ENCODE measurements around the gene GLB1L. TPM values are rescaled to one million over a fixed set of nuclear protein-coding genes. Genes with fewer than 3 reads are reported as not detected.
A peak's percentile ranks its signal among the peaks of the same experiment; 100 is the strongest.
"Not testable (repeated sequence)": the region's sequence is repeated elsewhere in the genome, so short reads cannot be mapped to it uniquely, and the experiment has no call there.

The GLB1L gene
- total and polyA plus RNA-seq, 2 donors from 2014 or later = 19.7 to 20.6 TPM

- no peaks in the 10 kb centered on the region for H3K27me3 ChIP-seq (ENCODE audit: control insufficient read depth, insufficient read depth, low read length)
- H3K4me3 ChIP-seq (ENCODE audit: low read length in 3 of 3) = no peak overlapping the region
- H3K4me1 ChIP-seq (ENCODE audit: control insufficient read depth in 2 of 3, insufficient read depth in 2 of 3, low read depth in 1 of 3, low read length in 3 of 3) = peaks cover 0 to 6% (median 0%) of the 10 kb centered on the region in 3 donors
- peak in 1 of 5 donors; percentile 34 for DNase-seq
- H3K9ac ChIP-seq (ENCODE audit: low read length in 3 of 3) = no peak overlapping the region
- no peak for FAIRE-seq
- no peaks in the 10 kb centered on the region for H3K9me3 ChIP-seq (ENCODE audit: control insufficient read depth in 2 of 3, insufficient read depth in 1 of 3, low read length in 3 of 3)
- TF ChIP-seq CTCF (IDR thresholded peaks at IDR 0.05; ENCODE audit: borderline replicate concordance, extremely low read depth, insufficient read depth) = no peak
- intact Hi-C loops (cut with DNase I) = loop anchor here (10.0 kb wide), 1 partner anchor 123 kb away; the partner anchor contains the start of gene NHEJ1
- peaks cover 0 to 3% (median under 1%) of the 10 kb centered on the region in 3 donors for H3K36me3 ChIP-seq (ENCODE audit: control insufficient read depth in 2 of 3, insufficient read depth in 3 of 3, low read length in 3 of 3)
- H3K27ac ChIP-seq (ENCODE audit: low read depth in 2 of 2, low read length in 2 of 2) = no peak overlapping the region
Observed at GRCh38 chr2:219287580-219288265, 42.5 kb upstream of the GLB1L start.

GRCh38 chr2:219287116-219287440 lies 41.8 kb upstream of the GLB1L start:
- DNase-seq = peak in 1 of 5 donors; percentile 41
- H3K4me3 ChIP-seq (ENCODE audit: low read length in 3 of 3); H3K9ac ChIP-seq (ENCODE audit: low read length in 3 of 3); H3K9me3 ChIP-seq (ENCODE audit: control insufficient read depth in 2 of 3, insufficient read depth in 1 of 3, low read length in 3 of 3); H3K36me3 ChIP-seq (ENCODE audit: control insufficient read depth in 2 of 3, insufficient read depth in 3 of 3, low read length in 3 of 3); FAIRE-seq; H3K27me3 ChIP-seq (ENCODE audit: control insufficient read depth, insufficient read depth, low read length); H3K27ac ChIP-seq (ENCODE audit: low read depth in 2 of 2, low read length in 2 of 2); H3K4me1 ChIP-seq (ENCODE audit: control insufficient read depth in 2 of 3, insufficient read depth in 2 of 3, low read depth in 1 of 3, low read length in 3 of 3): not testable (repeated sequence)
- intact Hi-C loops (cut with DNase I) = loop anchor here (10.0 kb wide), 1 partner anchor 122 kb away; the partner anchor contains the start of gene NHEJ1

- TF ChIP-seq CTCF (IDR thresholded peaks at IDR 0.05; ENCODE audit: borderline replicate concordance, extremely low read depth, insufficient read depth) = no peak
- H3K36me3 ChIP-seq (ENCODE audit: control insufficient read depth in 2 of 3, insufficient read depth in 3 of 3, low read length in 3 of 3) = peaks cover 0 to 10% (median 7%) of the 10 kb centered on the region in 3 donors
- intact Hi-C loops (cut with DNase I) = loop anchor here (10.0 kb wide), 1 partner anchor 122 kb away; the partner anchor contains the start of gene NHEJ1
- H3K27me3 ChIP-seq (ENCODE audit: control insufficient read depth, insufficient read depth, low read length) = no peaks in the 10 kb centered on the region
- no peak overlapping the region for H3K4me3 ChIP-seq (ENCODE audit: low read length in 3 of 3)
- no peak for FAIRE-seq
- no peak overlapping the region for H3K27ac ChIP-seq (ENCODE audit: low read depth in 2 of 2, low read length in 2 of 2)
- H3K9ac ChIP-seq (ENCODE audit: low read length in 3 of 3) = no peak overlapping the region
- peak in 2 of 5 donors; percentile 25 to 72 for DNase-seq
- H3K9me3 ChIP-seq (ENCODE audit: control insufficient read depth in 2 of 3, insufficient read depth in 1 of 3, low read length in 3 of 3) = no peaks in the 10 kb centered on the region
- peaks cover 0 to 6% (median 0%) of the 10 kb centered on the region in 3 donors for H3K4me1 ChIP-seq (ENCODE audit: control insufficient read depth in 2 of 3, insufficient read depth in 2 of 3, low read depth in 1 of 3, low read length in 3 of 3)
Observed at GRCh38 chr2:219286436-219287115, 41.3 kb upstream of the GLB1L start.

GRCh38 chr2:219285894-219286425 lies 40.7 kb upstream of the GLB1L start:
- Histone ChIP-seq H3K27me3 (ENCODE audit: control insufficient read depth, insufficient read depth, low read length) (no peaks in the 10 kb centered on the region), H3K4me3 (ENCODE audit: low read length in 3 of 3) (no peak overlapping the region), H3K9me3 (ENCODE audit: control insufficient read depth in 2 of 3, insufficient read depth in 1 of 3, low read length in 3 of 3) (no peaks in the 10 kb centered on the region), H3K4me1 (ENCODE audit: control insufficient read depth in 2 of 3, insufficient read depth in 2 of 3, low read depth in 1 of 3, low read length in 3 of 3) (peaks cover 0 to 6% (median 0%) of the 10 kb centered on the region in 3 donors), H3K36me3 (ENCODE audit: control insufficient read depth in 2 of 3, insufficient read depth in 3 of 3, low read length in 3 of 3) (peaks cover 0 to 15% (median 9%) of the 10 kb centered on the region in 3 donors), H3K9ac (ENCODE audit: low read length in 3 of 3) (no peak overlapping the region), H3K27ac (ENCODE audit: low read depth in 2 of 2, low read length in 2 of 2) (no peak overlapping the region)
- TF ChIP-seq CTCF (IDR thresholded peaks at IDR 0.05; ENCODE audit: borderline replicate concordance, extremely low read depth, insufficient read depth) = no peak
- intact Hi-C loops (cut with DNase I) = loop anchor here (10.0 kb wide), 1 partner anchor 121 kb away; the partner anchor contains the start of gene NHEJ1
- DNase-seq (peak in 4 of 5 donors; percentile 72 to 85 (median 77)), FAIRE-seq (no peak)
